Esophagus squamous epithelium (tissue), 5 donors: ENCODE data around the gene SH3PXD2A. TPM values are rescaled to one million over a fixed set of nuclear protein-coding genes. Genes with fewer than 3 reads are reported as not detected.

ENCODE experiments used
- DNase-seq: peaks from one replicate; lab custom pipeline; 2025; lab: John Stamatoyannopoulos, UW
- H3K27ac ChIP-seq, 4 donors: fragments of 200-600 bp; sonication (generic); one replicate each; pipeline ENCODE4 v1.5.1; 2016 to 2019; ENCODE audit warnings: mild to moderate bottlenecking in 1 of 4
- H3K27me3 ChIP-seq, 4 donors: fragments of 200-600 bp; sonication (generic); 1 replicate in 3 of 4; 2 replicates in 1 of 4; pipeline versions ENCODE4 v1.5.1 to v1.6.0; 2017 to 2021; ENCODE audit warnings: antibody characterized with exemption in 1 of 4
- H3K36me3 ChIP-seq, 3 donors: fragments of 200-600 bp; sonication (generic); one replicate each; pipeline ENCODE4 v1.5.1; 2016 to 2019
- H3K4me1 ChIP-seq, 3 donors: fragments of 200-600 bp; sonication (generic); one replicate each; pipeline ENCODE4 v1.5.1; 2017 to 2019
- H3K4me3 ChIP-seq, 4 donors: fragments of 200-600 bp; sonication (generic); 1 replicate in 3 of 4; 2 replicates in 1 of 4; pipeline ENCODE4 v1.5.1; 2016 to 2019; ENCODE audit warnings: mild to moderate bottlenecking in 2 of 4, moderate library complexity in 1 of 4
- H3K9me3 ChIP-seq, 3 donors: fragments of 200-600 bp; sonication (generic); one replicate each; pipeline ENCODE4 v1.5.1; 2016 to 2019
- POLR2A ChIP-seq, 4 donors: fragments of 450-650 bp; IDR thresholded peaks; one replicate each; pipeline ENCODE4 v1.6.1; 2017; ENCODE audit warnings: antibody characterized with exemption in 4 of 4, mild to moderate bottlenecking in 4 of 4, moderate library complexity in 3 of 4
- WGBS, 2 donors: methylation state at CpG; one replicate each; pipeline ENCODE4 v1.1.5; 2018; 5-methylcytosine and 5-hydroxymethylcytosine counted together
- intact Hi-C: fragments of 100-400 bp; cut with DNase I; formaldehyde crosslinking; loops from one replicate; pipeline ENCODE4 v1.15.0; 2022
- total RNA-seq, 4 donors: library from RNA; depleted of rRNA; stranded (reverse); fragments of >200 nt; gene quantifications; one replicate each; pipeline ENCODE4 v1.1.0, GENCODE V29; 2016
- TF ChIP-seq, protein P1 (sequence below), 6 experiments: fragments of 450-650 bp in 4 of 6; fragments of 200-600 bp in 2 of 6; sonication (generic) in 2 of 6; IDR thresholded peaks; one replicate each; pipeline ENCODE4 v1.5.1; 2016 to 2019; ENCODE audit warnings: antibody characterized with exemption in 6 of 6, mild to moderate bottlenecking in 4 of 6, moderate library complexity in 4 of 6
- donor health status: DM: yes; HTN: yes; CAD: no.

The SH3PXD2A gene
- total RNA-seq, 4 donors from 2014 or later = 25.1 to 57.8 (median 42.7) TPM

DNA sequence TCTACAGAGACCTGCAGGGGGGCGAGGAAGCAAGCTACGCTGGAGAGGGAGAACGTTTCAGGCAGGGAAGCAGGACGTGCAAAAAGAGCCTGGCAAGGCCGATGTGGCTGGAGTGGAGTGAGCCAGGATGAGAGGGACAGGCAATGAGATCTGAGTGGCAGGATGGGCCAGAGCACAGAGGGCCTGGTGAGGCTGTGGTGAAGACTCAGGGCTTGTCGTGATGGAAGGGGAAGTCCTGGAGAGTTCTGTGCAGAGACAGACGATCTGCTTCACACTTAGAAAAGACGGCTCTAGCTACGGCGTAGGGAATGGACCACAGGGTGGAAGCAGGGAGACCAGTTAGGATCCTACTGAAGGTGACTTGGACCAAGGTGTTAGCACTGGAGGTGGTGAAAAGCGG is 87.0 kb downstream of the SH3PXD2A start:
- H3K4me1 ChIP-seq = peaks cover 34 to 100% (median 47%) of the 10 kb centered on the region in 3 donors
- intact Hi-C loops = no loop called here
- peak overlapping the region in 2 of 4 donors; percentile 38 to 96 for H3K27ac ChIP-seq
- H3K4me3 ChIP-seq = no peak overlapping the region
- peaks cover 0 to 35% (median 8%) of the 10 kb centered on the region in 3 donors for H3K36me3 ChIP-seq
- no peak for DNase-seq
- no peaks in the 10 kb centered on the region for H3K9me3 ChIP-seq
- TF ChIP-seq POLR2A (IDR thresholded peaks at IDR 0.05) = no peak
- TF ChIP-seq, protein P1, sequence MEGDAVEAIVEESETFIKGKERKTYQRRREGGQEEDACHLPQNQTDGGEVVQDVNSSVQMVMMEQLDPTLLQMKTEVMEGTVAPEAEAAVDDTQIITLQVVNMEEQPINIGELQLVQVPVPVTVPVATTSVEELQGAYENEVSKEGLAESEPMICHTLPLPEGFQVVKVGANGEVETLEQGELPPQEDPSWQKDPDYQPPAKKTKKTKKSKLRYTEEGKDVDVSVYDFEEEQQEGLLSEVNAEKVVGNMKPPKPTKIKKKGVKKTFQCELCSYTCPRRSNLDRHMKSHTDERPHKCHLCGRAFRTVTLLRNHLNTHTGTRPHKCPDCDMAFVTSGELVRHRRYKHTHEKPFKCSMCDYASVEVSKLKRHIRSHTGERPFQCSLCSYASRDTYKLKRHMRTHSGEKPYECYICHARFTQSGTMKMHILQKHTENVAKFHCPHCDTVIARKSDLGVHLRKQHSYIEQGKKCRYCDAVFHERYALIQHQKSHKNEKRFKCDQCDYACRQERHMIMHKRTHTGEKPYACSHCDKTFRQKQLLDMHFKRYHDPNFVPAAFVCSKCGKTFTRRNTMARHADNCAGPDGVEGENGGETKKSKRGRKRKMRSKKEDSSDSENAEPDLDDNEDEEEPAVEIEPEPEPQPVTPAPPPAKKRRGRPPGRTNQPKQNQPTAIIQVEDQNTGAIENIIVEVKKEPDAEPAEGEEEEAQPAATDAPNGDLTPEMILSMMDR (IDR thresholded peaks at IDR 0.05) = no peak
- H3K27me3 ChIP-seq = no peaks in the 10 kb centered on the region
- 80 to 82% methylated on average over 11 of the region's 11 CpGs for WGBS, 2 donors

GRCh38 chr10:103767756-103768155 is 87.6 kb downstream of the SH3PXD2A start:
- WGBS, 2 donors = 67 to 81% methylated on average over 1 of the region's 1 CpG
- TF ChIP-seq, protein P1 (IDR thresholded peaks at IDR 0.05) = no peak
- no peak for TF ChIP-seq POLR2A (IDR thresholded peaks at IDR 0.05)

DNA sequence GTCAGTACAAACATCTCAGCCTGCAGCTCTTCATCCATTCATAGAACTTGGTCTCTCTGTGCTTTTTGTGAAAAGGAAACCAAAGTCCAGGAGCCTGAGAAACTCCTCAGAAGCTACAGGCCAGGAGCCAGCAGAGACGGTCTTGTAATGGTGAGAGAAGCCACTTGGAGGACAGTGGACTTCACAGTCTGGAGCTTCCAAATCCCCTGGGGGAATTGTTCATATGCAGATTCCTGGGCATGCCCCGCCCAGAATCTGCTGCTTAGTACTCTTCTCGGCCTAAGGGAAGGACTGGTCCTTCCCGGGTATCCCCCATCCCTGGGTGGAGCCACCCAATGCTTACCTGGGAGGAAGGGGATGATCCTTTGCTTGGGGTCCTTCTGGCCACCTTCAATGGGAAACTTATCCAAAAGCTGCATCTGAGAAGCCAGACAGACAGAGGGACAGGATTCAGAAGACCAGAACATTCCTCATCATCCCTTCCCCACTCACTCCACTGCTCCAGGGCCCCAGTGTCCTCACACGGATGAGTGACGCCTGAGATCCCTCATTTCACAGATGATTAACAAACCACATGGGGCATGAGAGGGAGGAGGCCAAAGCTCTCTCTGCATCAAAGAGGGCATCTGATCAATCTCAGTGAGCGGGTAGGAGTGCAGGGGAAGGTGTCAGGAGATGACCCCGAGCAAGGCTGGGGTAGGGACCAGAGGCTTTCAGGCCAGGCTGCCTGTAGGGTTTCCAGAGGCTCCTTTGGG is 88.4 kb downstream of the SH3PXD2A start:
- TF ChIP-seq, protein P1 (IDR thresholded peaks at IDR 0.05) = no peak
- no peak for TF ChIP-seq POLR2A (IDR thresholded peaks at IDR 0.05)
- H3K36me3 ChIP-seq = peaks cover 0 to 35% (median 8%) of the 10 kb centered on the region in 3 donors
- intact Hi-C loops = no loop called here
- DNase-seq = no peak
- no peaks in the 10 kb centered on the region for H3K9me3 ChIP-seq
- 54 to 59% methylated on average over 8 of the region's 8 CpGs for WGBS, 2 donors
- H3K4me1 ChIP-seq = peaks cover 20 to 100% (median 49%) of the 10 kb centered on the region in 3 donors
- no peaks in the 10 kb centered on the region for H3K27me3 ChIP-seq
- peak overlapping the region in 3 of 4 donors; percentile 13 to 38 (median 33) for H3K27ac ChIP-seq
- no peak overlapping the region for H3K4me3 ChIP-seq

More at GRCh38 chr10:103767756-103768155, 87.6 kb downstream of the SH3PXD2A start:
- peaks cover 28 to 100% (median 48%) of the 10 kb centered on the region in 3 donors for H3K4me1 ChIP-seq
- H3K36me3 ChIP-seq = peaks cover 0 to 35% (median 8%) of the 10 kb centered on the region in 3 donors
- peak overlapping the region in 2 of 4 donors; percentile 38 to 96 for H3K27ac ChIP-seq
- H3K4me3 ChIP-seq = no peak overlapping the region
- intact Hi-C loops = no loop called here
- H3K9me3 ChIP-seq = no peaks in the 10 kb centered on the region
- no peaks in the 10 kb centered on the region for H3K27me3 ChIP-seq
- no peak for DNase-seq

GRCh38 chr10:103765981-103766380 is 89.4 kb downstream of the SH3PXD2A start:
- Histone ChIP-seq H3K27me3 (no peaks in the 10 kb centered on the region), H3K4me1 (peaks cover 18 to 100% (median 41%) of the 10 kb centered on the region in 3 donors), H3K27ac (peak overlapping the region in 3 of 4 donors; percentile 21 to 39 (median 38)), H3K4me3 (no peak overlapping the region), H3K36me3 (peaks cover 0 to 35% (median 8%) of the 10 kb centered on the region in 3 donors), H3K9me3 (no peaks in the 10 kb centered on the region)
- 46 to 52% methylated on average over 3 to 6 of the region's 8 CpGs for WGBS, 2 donors
- TF ChIP-seq, protein P1 (IDR thresholded peaks at IDR 0.05) = no peak
- TF ChIP-seq POLR2A (IDR thresholded peaks at IDR 0.05) = no peak
- DNase-seq = no peak
- intact Hi-C loops = no loop called here

DNA sequence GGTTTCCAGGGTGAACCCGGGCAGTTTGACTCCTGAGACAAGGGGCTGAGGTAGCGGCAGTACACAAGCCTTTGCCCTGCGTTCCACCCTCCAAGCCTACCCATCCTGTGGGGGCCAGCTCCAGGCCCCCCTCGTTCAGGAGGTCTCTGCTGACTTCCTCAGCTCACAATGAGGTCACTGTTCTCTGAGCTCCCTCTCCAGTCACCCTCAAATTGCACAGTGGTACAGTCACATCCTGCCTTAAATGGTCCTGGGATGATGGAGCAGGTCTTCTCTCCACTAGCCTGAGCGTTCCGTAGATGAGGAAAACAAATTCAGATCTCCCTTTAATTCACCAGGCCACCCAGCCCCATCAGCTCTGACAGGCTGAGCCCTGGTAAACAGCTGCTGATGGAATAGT is 90.2 kb downstream of the SH3PXD2A start:
- no peak for DNase-seq
- no peak overlapping the region for H3K4me3 ChIP-seq
- 60 to 81% methylated on average over 2 to 6 of the region's 6 CpGs for WGBS, 2 donors
- intact Hi-C loops = no loop called here
- no peaks in the 10 kb centered on the region for H3K27me3 ChIP-seq
- TF ChIP-seq, protein P1 (IDR thresholded peaks at IDR 0.05) = no peak
- no peak for TF ChIP-seq POLR2A (IDR thresholded peaks at IDR 0.05)
- peaks cover 0 to 35% (median 8%) of the 10 kb centered on the region in 3 donors for H3K36me3 ChIP-seq
- no peaks in the 10 kb centered on the region for H3K9me3 ChIP-seq
- peaks cover 18 to 99% (median 43%) of the 10 kb centered on the region in 3 donors for H3K4me1 ChIP-seq
- peak overlapping the region in 2 of 4 donors; percentile 21 to 39 for H3K27ac ChIP-seq
